HG03565 (cell line): ENCODE results near the gene CAVIN1.
A peak's percentile ranks its signal among the peaks of the same experiment; 100 is the strongest.
"Not testable (repeated sequence)": the region's sequence is repeated elsewhere in the genome, so short reads cannot be mapped to it uniquely, and the experiment has no call there.

Experiments
- ATAC-seq: cut with Tn5 transposase; IDR thresholded peaks from one replicate; pipeline ENCODE4 v1.9.1; 2021; ENCODE audit warnings: mild to moderate bottlenecking, moderate library complexity; ENCODE audit not compliant: unreplicated experiment

CAVIN1 gene, protein sequence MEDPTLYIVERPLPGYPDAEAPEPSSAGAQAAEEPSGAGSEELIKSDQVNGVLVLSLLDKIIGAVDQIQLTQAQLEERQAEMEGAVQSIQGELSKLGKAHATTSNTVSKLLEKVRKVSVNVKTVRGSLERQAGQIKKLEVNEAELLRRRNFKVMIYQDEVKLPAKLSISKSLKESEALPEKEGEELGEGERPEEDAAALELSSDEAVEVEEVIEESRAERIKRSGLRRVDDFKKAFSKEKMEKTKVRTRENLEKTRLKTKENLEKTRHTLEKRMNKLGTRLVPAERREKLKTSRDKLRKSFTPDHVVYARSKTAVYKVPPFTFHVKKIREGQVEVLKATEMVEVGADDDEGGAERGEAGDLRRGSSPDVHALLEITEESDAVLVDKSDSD

GRCh38 chr17:42422958-42423712 is at the start of gene CAVIN1:
Gene CAVIN1 (minus strand): TSS chr17:42423256. CDS start chr17:42423097, 159 bp downstream.
- no peak for ATAC-seq

- ATAC-seq: no peak
Observed at GRCh38 chr17:42467889-42468288, 44.8 kb upstream of the CAVIN1 start.

GRCh38 chr17:42463976-42464400 is 40.9 kb upstream of the CAVIN1 start:
- ATAC-seq: no peak

DNA sequence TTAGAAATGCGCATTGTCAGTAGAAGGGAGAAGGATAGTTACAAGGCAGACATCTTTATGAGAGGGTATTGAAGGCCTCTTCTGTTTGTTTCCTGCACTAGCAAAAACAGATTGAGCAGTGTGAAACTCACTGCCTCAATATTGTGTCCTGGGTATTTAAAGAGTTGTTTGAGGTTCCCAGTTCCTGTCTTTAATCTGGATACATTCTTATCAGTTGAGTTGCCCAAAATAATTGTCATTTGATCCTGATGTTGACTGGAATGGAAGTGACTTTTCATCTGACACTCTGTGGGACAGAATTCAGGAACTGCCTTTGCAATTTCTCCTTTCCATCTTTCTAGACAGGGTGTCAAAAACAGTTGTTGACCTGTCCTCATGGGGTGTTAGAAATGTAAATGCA is 37.3 kb upstream of the CAVIN1 start:
- ATAC-seq: no peak

DNA sequence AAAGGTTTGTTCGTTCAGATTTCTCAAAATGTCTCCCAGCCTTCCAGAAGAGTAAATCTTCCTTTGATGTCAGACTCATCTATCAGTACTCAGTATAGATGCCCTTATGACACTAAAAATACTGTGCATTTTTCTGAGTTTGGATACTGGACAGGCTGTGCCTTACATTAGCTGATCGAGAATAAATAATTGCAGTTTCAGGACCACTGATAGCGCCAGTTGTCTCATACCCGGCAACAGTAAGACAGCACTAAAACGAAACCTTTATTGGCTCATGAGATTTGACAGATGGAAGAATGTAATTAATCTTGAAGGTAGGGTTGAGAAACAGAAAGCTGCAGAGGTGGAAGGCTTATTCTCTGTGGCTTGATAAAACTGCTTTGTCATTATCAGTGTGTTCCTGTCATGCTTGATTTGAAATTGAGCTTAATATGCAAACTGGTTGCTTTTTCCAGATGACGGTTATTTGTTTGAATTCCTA is 36.8 kb upstream of the CAVIN1 start:
- no peak for ATAC-seq

DNA sequence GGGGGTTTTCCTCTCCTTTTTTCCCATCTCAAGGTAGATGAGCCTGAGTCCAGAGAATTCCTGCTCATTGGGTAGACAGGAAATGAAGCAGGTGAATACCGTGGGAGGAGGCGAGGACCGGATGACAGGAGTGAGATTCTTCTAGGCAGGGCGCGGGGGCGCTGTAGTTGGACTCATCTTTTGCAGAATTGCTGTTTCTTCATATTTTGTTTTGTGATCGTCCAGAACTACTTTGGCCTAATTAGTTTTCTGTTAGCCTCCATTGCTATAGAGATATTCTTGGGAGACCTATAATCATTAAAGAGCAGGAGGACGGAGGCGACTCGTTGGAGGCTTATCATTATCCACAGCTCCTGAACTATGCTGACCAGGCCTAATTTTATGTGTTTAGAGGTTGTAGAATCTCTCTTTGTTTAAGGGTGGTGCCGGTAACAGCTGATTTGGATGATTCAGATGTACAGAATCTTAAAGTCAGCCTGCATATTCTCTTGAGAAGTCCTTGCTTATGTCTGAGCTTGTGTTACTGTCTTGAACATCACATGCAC is 36.3 kb upstream of the CAVIN1 start:
- no peak for ATAC-seq

DNA sequence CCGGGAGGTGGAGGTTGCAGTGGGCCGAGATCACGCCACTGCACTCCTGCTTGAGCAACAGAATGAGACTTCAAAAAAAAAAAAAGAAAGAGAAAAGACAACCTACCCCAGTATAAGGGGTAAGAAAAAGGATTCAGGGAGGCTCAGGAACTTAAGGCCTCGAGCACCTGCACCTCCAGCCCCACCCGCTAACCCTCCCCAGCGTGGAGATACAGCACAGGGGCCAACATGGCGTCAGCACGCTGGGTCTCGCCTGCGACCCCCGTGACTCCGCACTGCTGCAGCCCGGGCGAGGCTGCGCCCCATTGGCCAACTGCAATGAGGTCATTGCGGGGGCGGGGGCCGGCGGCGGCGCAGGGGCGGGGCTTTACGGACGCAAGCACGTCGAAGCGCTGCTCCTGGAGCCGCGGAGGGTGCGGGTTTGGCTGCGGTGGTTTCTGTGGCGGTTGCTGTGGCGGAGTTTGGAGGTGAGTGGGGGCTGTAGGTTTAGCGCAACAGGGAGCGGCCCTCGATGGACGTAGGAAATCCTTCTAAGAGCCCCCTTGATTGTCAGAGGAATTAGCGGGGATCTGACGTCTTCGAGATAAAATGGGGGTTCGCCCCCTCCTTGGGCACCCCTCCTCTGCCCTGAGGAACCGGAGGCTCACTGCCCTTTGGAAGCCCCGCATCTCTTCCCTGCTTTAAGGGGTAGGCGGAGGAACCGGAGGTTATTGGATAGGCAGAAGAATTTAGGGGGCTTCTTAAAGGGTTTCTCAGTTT is 35.6 kb upstream of the CAVIN1 start, which contains the start of gene ATP6V0A1:
TSS of gene ATP6V0A1 (plus strand) at position 382 of the 759 bp plus-strand sequence. CDS start 2,017 bp downstream, outside the sequence.
- peak; percentile 46 for ATAC-seq

- no peak for ATAC-seq
Observed at GRCh38 chr17:42457107-42457792, 34.2 kb upstream of the CAVIN1 start.

DNA sequence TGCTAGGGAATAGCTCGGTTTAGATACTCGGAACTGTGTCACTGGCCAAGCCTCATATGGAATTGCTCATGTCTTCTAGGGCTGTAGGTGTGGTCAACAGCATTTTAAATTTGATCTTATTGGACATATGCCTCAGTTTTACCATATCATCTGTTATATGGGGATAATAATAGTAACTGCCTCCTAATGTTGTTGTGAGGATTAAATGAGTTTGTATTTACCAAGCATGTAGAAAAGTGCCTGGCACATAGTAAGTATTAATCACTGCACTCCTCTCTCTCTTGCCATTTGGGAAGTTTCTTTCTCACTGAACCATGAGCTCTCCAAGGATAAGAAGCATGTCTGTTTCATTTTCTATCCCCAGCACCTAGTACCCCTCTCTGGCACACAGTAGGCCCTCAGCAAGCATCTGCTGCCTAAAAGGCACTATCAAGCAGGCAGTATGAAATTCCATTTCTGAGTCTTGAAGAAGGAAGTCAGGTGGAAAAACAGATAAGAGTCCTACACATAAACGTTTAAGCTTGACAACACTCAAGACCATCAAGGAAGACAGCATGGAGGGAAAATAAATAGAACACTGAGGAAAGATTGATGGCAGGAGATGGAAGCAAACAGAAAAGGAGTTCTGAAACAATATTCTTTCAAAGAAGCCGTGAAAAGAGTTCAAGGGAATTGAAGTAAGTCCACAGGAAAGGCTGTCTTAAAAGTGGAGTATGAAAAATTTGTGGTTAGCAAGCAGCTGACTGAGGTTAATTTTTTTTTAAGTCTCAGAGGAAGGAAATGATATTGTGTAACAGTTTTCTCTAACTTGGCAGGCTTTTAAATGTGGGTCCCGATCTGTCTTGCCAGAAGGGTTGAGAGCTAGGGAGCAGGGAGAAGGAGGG is 33.4 kb upstream of the CAVIN1 start:
- peak; percentile 40 for ATAC-seq

GRCh38 chr17:42454987-42455386 is 31.9 kb upstream of the CAVIN1 start:
- not testable (repeated sequence) for ATAC-seq

DNA sequence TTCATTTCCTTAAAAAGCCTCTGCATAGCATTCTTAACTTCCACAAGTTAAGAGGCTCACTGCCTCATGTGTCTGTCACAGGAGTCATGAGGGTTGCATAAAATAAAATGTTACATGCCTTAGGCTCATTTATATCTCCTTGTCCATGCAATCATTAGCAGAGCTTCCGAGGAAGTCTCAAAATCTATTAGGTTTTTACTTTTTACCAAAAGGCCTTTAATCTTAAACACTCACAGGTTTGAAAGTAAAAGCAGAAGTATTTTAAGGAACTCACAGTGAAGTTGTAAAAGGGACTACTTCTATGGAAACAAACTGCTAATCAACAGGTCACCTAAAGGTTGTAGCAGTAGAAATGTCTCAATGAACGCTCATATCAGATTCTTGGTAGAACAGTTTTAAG is 30.4 kb upstream of the CAVIN1 start:
- ATAC-seq: no peak

DNA sequence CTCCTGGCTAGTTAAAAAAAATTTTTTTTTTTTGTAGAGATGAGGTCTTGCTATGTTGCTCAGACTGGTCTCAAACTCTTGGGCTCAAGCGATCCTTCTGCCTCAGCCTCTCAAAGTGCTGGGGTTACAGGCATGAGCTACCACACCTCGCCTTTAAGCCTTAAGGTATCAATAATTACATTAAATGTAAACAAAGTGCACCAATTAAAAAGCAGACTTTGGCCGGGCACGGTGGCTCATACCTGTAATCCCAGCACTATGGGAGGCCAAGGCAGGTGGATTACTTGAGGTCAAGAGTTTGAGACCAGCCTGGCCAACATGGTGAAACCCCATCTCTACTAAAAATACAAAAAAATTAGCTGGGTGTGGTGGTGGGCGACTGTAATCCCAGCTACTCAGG is 28.2 kb upstream of the CAVIN1 start:
- not testable (repeated sequence) for ATAC-seq

DNA sequence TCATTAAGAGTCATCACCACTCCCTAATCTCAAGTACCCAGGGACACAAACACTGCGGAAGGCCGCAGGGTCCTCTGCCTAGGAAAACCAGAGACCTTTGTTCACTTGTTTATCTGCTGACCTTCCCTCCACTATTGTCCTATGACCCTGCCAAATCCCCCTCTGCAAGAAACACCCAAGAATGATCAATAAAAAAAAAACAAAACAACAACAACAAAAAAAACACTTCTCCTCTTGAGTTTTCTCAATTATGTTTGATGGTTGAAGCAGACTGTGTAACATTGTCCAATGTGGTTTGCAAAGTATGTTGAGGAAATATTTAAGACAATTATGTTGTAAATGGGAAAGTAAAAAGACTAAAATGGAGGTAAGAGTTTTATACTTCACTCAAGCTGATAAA is 26.8 kb upstream of the CAVIN1 start:
- ATAC-seq: not testable (repeated sequence)

- not testable (repeated sequence) for ATAC-seq
Observed at GRCh38 chr17:42449176-42449575, 26.1 kb upstream of the CAVIN1 start.

GRCh38 chr17:42442196-42442565 is 19.1 kb upstream of the CAVIN1 start:
- ATAC-seq: no peak

DNA sequence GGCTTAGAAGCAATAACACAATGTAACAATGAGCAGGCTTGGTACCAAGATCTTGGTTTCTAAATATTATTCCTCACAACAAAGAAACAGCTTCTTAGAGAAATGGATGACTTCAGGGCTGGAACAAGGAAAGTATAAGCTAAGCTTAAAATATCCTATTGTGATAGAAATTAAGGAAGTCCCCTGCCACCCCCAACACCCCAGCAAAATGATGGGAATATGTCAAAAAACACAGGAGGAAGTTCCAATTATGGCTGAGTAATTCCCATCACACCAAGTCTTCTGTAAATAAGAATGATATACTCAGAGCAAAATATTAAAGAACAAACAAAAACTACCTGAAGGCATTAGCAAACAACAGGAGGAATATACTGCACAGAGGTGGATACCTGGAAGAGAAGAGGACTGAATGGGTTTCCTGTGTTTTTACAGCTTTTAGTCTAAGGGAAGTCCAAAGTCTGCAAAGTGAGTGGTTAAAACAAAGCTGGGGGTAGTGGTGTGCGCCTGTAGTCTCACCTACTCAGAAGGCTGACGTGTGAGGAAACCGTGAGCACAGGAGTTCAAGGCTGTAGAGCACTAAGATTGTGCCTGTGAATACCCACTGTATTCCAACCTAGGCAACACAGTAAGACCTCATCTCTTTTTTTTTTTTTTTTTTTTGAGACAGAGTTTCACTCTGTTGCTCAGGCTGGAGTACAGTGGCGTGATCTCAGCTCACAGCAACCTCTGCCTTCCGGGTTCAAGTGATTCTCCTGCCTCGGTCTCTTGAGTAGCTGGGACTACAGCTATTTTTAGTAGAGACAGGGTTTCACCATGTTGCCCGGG is 18.5 kb upstream of the CAVIN1 start:
- no peak for ATAC-seq

GRCh38 chr17:42438600-42439567 is 15.8 kb upstream of the CAVIN1 start:
- no peak for ATAC-seq
